ENCODE data around the gene TBL1X. TPM values are rescaled to one million over a fixed set of nuclear protein-coding genes. Genes with fewer than 3 reads are reported as not detected.
"Not testable (repeated sequence)": the region's sequence is repeated elsewhere in the genome, so short reads cannot be mapped to it uniquely, and the experiment has no call there.

TBL1X gene
- total RNA-seq, 1 experiment from 2014 or later = 31.9 TPM

DNA sequence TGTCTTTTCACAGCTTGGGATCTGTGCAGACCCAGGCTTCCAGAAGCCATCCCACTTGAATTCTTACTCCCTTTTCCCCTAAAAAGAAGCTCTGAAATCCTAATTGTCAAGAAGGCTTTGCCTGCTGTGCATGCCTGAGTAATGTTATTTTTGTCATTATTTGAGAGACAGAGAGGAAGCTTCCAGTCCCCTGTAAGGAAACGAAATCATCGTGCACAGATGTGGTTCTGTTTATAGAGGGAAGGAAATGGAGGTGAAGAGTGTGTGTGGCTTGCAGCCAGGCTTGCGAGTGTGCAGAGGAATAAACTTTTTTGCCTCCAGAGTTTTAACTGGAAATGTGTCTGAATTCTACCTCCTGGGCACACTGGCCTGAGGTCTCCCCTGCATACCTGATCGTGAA, 70.2 kb downstream of the TBL1X start:
- Histone ChIP-seq H3F3A (ENCODE audit: low read length, unreplicated experiment) (no peaks in the 10 kb centered on the region), H3K79me2 (ENCODE audit: low read length) (peaks cover 74% of the 10 kb centered on the region), H3K27ac (ENCODE audit: low read length) (no peak overlapping the region), H3K9ac (ENCODE audit: low read length) (no peak overlapping the region), H2AFZ (ENCODE audit: low read length) (no peak overlapping the region), H3K36me3 (ENCODE audit: low read depth, low read length) (no peaks in the 10 kb centered on the region; the same call in 1 of the 2 replicates), H3K27me3 (ENCODE audit: low read length) (no peaks in the 10 kb centered on the region), H3K9me3 (ENCODE audit: low read length) (no peaks in the 10 kb centered on the region), H4K20me1 (ENCODE audit: low read length) (peaks cover 4% of the 10 kb centered on the region; the same call in 1 of the 2 replicates), H3K4me2 (ENCODE audit: low read length) (no peak overlapping the region), H3K4me3 (ENCODE audit: low read length) (no peak overlapping the region), H3K9me2 (replicated peaks; ENCODE audit: low read length) (no peaks in the 10 kb centered on the region), H3K4me1 (ENCODE audit: insufficient read depth, low read length) (no peaks in the 10 kb centered on the region)
- CTCF ChIA-PET = no interaction called here
- TF ChIP-seq EZH2phosphoT487 (IDR thresholded peaks at IDR 0.05; ENCODE audit: borderline replicate concordance, low read length) = no peak
- TF ChIP-seq EZH2 (IDR thresholded peaks at IDR 0.05; ENCODE audit: low read length, unreplicated experiment) = no peak
- TF ChIP-seq, protein P1, sequence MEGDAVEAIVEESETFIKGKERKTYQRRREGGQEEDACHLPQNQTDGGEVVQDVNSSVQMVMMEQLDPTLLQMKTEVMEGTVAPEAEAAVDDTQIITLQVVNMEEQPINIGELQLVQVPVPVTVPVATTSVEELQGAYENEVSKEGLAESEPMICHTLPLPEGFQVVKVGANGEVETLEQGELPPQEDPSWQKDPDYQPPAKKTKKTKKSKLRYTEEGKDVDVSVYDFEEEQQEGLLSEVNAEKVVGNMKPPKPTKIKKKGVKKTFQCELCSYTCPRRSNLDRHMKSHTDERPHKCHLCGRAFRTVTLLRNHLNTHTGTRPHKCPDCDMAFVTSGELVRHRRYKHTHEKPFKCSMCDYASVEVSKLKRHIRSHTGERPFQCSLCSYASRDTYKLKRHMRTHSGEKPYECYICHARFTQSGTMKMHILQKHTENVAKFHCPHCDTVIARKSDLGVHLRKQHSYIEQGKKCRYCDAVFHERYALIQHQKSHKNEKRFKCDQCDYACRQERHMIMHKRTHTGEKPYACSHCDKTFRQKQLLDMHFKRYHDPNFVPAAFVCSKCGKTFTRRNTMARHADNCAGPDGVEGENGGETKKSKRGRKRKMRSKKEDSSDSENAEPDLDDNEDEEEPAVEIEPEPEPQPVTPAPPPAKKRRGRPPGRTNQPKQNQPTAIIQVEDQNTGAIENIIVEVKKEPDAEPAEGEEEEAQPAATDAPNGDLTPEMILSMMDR (conservative IDR thresholded peaks at IDR 0.05; ENCODE audit: low read depth, low read length) = no peak
- DNase-seq (no peak), ATAC-seq (no peak)
- no TSS peak for BruUV-seq (replicated peaks)
- POLR2A ChIA-PET (ENCODE audit: unreplicated experiment) = no interaction called here
- intact Hi-C loops (cut with micrococcal nuclease) = no loop called here

DNA sequence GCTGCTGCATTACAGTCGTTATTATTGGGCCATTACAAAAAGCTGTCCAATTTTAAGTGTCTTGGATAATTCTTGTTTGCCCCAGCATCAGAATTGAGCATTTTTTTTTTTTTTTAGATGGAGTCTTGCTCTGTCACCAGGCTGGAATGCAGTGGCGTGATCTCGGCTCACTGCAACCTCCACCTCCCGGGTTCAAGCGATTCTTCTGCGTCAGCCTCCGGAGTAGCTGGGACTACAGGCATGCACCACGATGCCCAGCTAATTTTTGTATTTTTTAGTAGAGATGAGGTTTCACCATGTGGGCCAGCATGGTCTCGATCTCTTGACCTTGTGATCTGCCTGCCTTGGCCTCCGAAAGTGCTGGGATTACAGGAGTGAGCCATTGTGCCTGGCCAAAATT, 71.3 kb downstream of the TBL1X start:
- H4K20me1 ChIP-seq (ENCODE audit: low read length); POLR2A ChIA-PET (ENCODE audit: unreplicated experiment); H3K36me3 ChIP-seq (ENCODE audit: low read depth, low read length); H3K27me3 ChIP-seq (ENCODE audit: low read length); BruUV-seq (replicated peaks); DNase-seq; ATAC-seq; H3F3A ChIP-seq (ENCODE audit: low read length, unreplicated experiment); H3K9ac ChIP-seq (ENCODE audit: low read length); H3K9me3 ChIP-seq (ENCODE audit: low read length); H2AFZ ChIP-seq (ENCODE audit: low read length); intact Hi-C loops (cut with micrococcal nuclease); H3K9me2 ChIP-seq (replicated peaks; ENCODE audit: low read length); H3K4me1 ChIP-seq (ENCODE audit: insufficient read depth, low read length); H3K4me2 ChIP-seq (ENCODE audit: low read length); H3K4me3 ChIP-seq (ENCODE audit: low read length); CTCF ChIA-PET; H3K27ac ChIP-seq (ENCODE audit: low read length): not testable (repeated sequence)
- peaks cover 74% of the 10 kb centered on the region for H3K79me2 ChIP-seq (ENCODE audit: low read length)

DNA sequence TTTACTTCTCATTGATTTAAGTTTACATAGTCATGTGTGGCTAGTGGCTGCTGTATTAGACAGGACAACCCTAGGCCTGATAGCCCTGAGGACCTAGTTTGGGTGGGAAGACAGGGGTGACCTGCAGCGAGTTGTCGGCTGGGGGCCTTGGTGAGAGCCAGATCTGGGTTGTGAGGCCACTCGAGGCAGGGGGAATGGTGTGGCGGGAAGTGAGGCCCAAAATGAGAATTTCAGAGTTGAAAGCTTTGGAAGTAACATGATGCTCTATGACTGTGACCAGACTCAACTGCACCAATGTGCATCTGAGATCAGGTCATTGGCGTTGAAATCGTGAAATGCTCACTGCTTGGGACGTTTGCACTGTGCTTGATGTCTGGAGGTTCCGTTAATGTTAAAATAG, 72.9 kb downstream of the TBL1X start:
- no TSS peak for BruUV-seq (replicated peaks)
- no peak overlapping the region for H3K9ac ChIP-seq (ENCODE audit: low read length)
- POLR2A ChIA-PET (ENCODE audit: unreplicated experiment) = no interaction called here
- DNase-seq (no peak), ATAC-seq (no peak)
- H3K27ac ChIP-seq (ENCODE audit: low read length) = no peak overlapping the region
- H3K4me1 ChIP-seq (ENCODE audit: insufficient read depth, low read length) = no peaks in the 10 kb centered on the region
- CTCF ChIA-PET = no interaction called here
- no peak overlapping the region for H3K4me3 ChIP-seq (ENCODE audit: low read length)
- no peak overlapping the region for H3K4me2 ChIP-seq (ENCODE audit: low read length)
- no peaks in the 10 kb centered on the region for H3K27me3 ChIP-seq (ENCODE audit: low read length)
- intact Hi-C loops (cut with micrococcal nuclease) = no loop called here
- no peaks in the 10 kb centered on the region for H3K9me3 ChIP-seq (ENCODE audit: low read length)
- TF ChIP-seq EZH2phosphoT487 (IDR thresholded peaks at IDR 0.05; ENCODE audit: borderline replicate concordance, low read length) (no peak), EZH2 (IDR thresholded peaks at IDR 0.05; ENCODE audit: low read length, unreplicated experiment) (no peak)
- TF ChIP-seq, protein P1 (conservative IDR thresholded peaks at IDR 0.05; ENCODE audit: low read depth, low read length) = no peak
- H3K9me2 ChIP-seq (replicated peaks; ENCODE audit: low read length) = no peaks in the 10 kb centered on the region
- H2AFZ ChIP-seq (ENCODE audit: low read length) = no peak overlapping the region
- no peaks in the 10 kb centered on the region for H3F3A ChIP-seq (ENCODE audit: low read length, unreplicated experiment)
- H4K20me1 ChIP-seq (ENCODE audit: low read length) = peaks cover 4% of the 10 kb centered on the region; the same call in 1 of the 2 replicates
- H3K36me3 ChIP-seq (ENCODE audit: low read depth, low read length) = no peaks in the 10 kb centered on the region; the same call in 1 of the 2 replicates
- H3K79me2 ChIP-seq (ENCODE audit: low read length) = peaks cover 63% of the 10 kb centered on the region
